Measurements from ENCODE around the gene CTBP2. TPM values are rescaled to one million over a fixed set of nuclear protein-coding genes. Genes with fewer than 3 reads are reported as not detected.
A peak's percentile ranks its signal among the peaks of the same experiment; 100 is the strongest.

The CTBP2 gene
- 135 TPM for polyA plus RNA-seq (2013, experiment 1 of 2)
- polyA plus RNA-seq (2013, experiment 2 of 2), result 136 TPM

DNA sequence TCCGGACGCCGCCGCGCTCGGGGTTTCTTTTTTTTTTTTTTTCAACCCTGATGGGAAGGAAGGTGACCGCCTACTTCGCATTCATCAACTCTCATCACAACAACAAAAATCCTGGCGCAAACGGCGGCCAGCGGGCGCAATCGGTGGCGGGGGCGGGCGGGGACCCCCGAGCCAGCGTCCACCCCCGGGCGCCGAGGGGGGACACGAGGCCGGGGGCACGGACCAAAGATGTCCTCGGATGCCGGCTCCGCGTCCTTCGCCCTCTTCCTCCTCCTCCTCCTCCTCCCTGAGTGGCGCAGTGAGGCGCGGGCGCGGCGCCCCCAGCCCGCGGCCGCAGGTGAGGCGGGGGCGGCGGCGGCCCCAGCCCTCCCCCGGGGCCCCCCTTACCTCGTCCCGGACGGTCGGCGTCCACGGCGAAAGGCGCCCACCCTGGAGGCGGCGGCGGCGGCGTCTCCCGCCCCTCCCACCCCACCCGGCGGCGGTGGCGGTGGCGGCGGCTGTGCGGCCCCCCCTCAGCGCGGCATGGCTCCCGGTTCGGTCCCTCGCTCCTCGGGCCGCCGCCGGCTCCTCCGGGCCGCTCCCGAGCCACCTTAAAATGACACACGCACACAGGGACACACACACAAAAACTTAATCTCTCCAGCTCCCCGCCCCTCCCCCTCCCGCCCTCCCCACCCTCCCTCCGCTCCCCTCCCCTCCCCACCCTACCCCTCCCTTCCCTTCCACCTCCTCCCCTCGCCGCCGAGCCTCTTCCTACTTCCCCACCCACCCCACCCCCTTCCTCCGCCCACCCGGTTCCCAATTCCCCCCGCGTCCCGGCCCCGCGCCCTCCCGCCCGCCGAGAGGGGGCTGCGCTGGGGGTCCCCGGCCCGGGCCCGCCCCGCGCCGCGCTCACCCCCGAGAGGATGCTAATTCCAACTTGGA lies at the start of gene CTBP2:
CTBP2 (minus strand) TSS at position 632 of the 924 bp plus-strand sequence.
- Histone ChIP-seq H3K23ac (ENCODE audit: low read length) (no peak within 1 kb of the TSS), H3K36me3 (ENCODE audit: control insufficient read depth, insufficient read depth, low read length) (no peaks in the 10 kb centered on the region), H4K8ac (ENCODE audit: low read depth, low read length) (peak within 1 kb of the TSS; percentile 88), H3K4me1 (ENCODE audit: control insufficient read depth, low read depth, low read length) (peaks cover 15% of the 10 kb centered on the region), H2BK5ac (ENCODE audit: low read length) (peak within 1 kb of the TSS; percentile 73), H3K9ac (ENCODE audit: low read length) (peak within 1 kb of the TSS; percentile 92), H2BK15ac (replicated peaks; ENCODE audit: low read depth) (peak within 1 kb of the TSS; percentile 97), H3K4ac (ENCODE audit: low read depth, low read length) (peak within 1 kb of the TSS; percentile 98), H3K79me1 (ENCODE audit: low read length) (no peaks in the 10 kb centered on the region), H3K27ac (ENCODE audit: low read depth, low read length) (peak within 1 kb of the TSS; percentile 100), H3K27me3 (ENCODE audit: insufficient read depth, low read length, poor library complexity) (no peaks in the 10 kb centered on the region), H3K56ac (ENCODE audit: low read length) (peak within 1 kb of the TSS; percentile 95), H2AK5ac (ENCODE audit: low read length) (no peak within 1 kb of the TSS), H3K79me2 (ENCODE audit: control insufficient read depth, insufficient read depth, low read length) (peaks cover 42% of the 10 kb centered on the region), H3K4me3 (ENCODE audit: low read length) (peak within 1 kb of the TSS; percentile 76), H4K5ac (ENCODE audit: low read length) (no peak within 1 kb of the TSS), H3K4me2 (ENCODE audit: low read length) (peak within 1 kb of the TSS; percentile 83), H2BK120ac (ENCODE audit: low read depth, low read length) (peak within 1 kb of the TSS; percentile 96), H3K18ac (ENCODE audit: low read length) (peak within 1 kb of the TSS; percentile 100)
- no CpG with 5 or more reads among the region's 103 CpGs for WGBS (ENCODE audit: extremely low coverage, insufficient coverage, low lambda C conversion rate)
- DNase-seq, result peak; percentile 76

DNA sequence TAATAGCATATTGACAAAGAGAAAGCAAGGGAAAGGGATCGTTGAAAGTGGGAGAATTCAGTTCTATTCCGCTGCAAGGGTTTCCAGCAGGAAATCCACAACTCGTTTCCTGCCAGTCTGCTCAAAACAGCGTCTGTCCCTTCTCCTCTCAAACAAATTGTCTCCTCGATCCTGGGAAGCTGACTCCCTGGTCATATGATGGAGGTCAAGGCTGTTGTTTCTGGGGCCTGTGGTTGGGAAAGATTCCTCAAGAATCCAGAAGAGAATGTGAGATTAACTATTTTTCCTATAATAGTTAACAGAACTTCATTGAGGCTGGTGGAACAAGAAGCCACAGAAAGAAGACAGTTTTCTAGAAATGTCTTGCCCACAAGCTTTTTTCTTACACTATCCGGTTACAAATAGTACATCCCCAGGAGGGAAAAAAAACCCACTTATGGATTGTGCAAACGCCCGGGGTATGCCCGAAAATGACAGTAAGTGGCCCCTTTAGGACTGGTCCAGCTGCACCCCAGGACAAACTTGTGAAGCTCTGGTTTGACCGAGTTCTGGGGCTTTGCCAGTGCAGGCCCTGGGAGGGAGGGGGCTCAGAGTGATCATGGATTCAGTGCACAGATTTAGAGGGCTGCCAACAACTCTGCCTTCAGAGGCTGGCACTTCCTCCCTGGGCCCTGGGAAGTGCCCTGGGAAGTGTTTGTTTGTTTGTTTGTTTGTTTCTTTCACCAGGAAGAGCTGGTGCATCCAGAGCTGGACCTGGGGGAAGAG lies 49.4 kb upstream of the CTBP2 start:
- H2BK5ac ChIP-seq (ENCODE audit: low read length), result no peak overlapping the region
- no peak overlapping the region for H2BK15ac ChIP-seq (replicated peaks; ENCODE audit: low read depth)
- H3K27ac ChIP-seq (ENCODE audit: low read depth, low read length), result no peak overlapping the region
- no peak overlapping the region for H2BK120ac ChIP-seq (ENCODE audit: low read depth, low read length)
- no peak overlapping the region for H4K5ac ChIP-seq (ENCODE audit: low read length)
- no CpG with 5 or more reads among the region's 10 CpGs for WGBS (ENCODE audit: extremely low coverage, insufficient coverage, low lambda C conversion rate)
- H3K18ac ChIP-seq (ENCODE audit: low read length), result no peak overlapping the region
- no peaks in the 10 kb centered on the region for H3K36me3 ChIP-seq (ENCODE audit: control insufficient read depth, insufficient read depth, low read length)
- H3K79me1 ChIP-seq (ENCODE audit: low read length), result no peaks in the 10 kb centered on the region
- H3K79me2 ChIP-seq (ENCODE audit: control insufficient read depth, insufficient read depth, low read length), result no peaks in the 10 kb centered on the region
- DNase-seq, result no peak
- H3K4me3 ChIP-seq (ENCODE audit: low read length), result no peak overlapping the region
- no peak overlapping the region for H3K9ac ChIP-seq (ENCODE audit: low read length)
- no peaks in the 10 kb centered on the region for H3K27me3 ChIP-seq (ENCODE audit: insufficient read depth, low read length, poor library complexity)
- no peak overlapping the region for H3K4ac ChIP-seq (ENCODE audit: low read depth, low read length)
- no peak overlapping the region for H2AK5ac ChIP-seq (ENCODE audit: low read length)
- H3K23ac ChIP-seq (ENCODE audit: low read length), result no peak overlapping the region
- H3K56ac ChIP-seq (ENCODE audit: low read length), result no peak overlapping the region
- H3K4me1 ChIP-seq (ENCODE audit: control insufficient read depth, low read depth, low read length), result no peaks in the 10 kb centered on the region
- no peak overlapping the region for H4K8ac ChIP-seq (ENCODE audit: low read depth, low read length)
- no peak overlapping the region for H3K4me2 ChIP-seq (ENCODE audit: low read length)

DNA sequence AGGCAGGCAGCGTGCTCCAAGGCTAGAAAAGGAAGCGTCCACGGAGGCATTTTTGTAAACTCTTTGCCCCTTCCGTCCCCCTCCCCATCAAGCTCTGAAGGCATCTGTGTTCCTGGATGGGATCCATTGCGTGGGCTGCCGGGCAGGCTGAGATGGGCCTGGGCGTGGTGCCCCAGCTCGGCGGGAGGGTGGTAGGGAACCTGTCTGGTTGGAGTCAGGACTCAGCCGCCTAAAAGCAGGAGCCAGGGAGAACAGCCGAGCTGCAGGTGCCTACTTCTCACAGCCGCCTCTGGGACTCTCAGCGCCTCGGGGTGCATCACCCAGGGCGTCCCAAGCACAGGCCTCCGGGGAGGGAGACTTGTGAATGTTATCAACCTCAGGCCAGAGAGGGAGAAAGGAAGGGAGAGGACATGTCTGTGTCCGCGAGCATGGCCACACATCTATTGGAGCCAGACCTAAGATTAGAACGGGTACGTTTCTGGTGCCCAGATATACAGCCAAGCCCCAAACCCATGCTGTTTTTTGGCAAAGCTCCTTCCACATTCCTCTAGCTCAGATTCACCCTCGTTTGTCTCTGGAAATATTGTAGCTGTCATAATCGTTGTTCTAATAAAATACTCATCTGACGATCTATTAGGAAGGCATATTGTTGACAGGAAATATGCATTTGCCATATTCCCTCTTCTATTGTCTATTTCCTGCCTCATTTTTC lies 48.6 kb upstream of the CTBP2 start:
- no peaks in the 10 kb centered on the region for H3K79me1 ChIP-seq (ENCODE audit: low read length)
- H3K56ac ChIP-seq (ENCODE audit: low read length), result no peak overlapping the region
- DNase-seq, result no peak
- no peak overlapping the region for H3K4me3 ChIP-seq (ENCODE audit: low read length)
- WGBS (ENCODE audit: extremely low coverage, insufficient coverage, low lambda C conversion rate), result no CpG with 5 or more reads among the region's 23 CpGs
- no peaks in the 10 kb centered on the region for H3K4me1 ChIP-seq (ENCODE audit: control insufficient read depth, low read depth, low read length)
- H3K79me2 ChIP-seq (ENCODE audit: control insufficient read depth, insufficient read depth, low read length), result no peaks in the 10 kb centered on the region
- no peak overlapping the region for H4K8ac ChIP-seq (ENCODE audit: low read depth, low read length)
- no peaks in the 10 kb centered on the region for H3K36me3 ChIP-seq (ENCODE audit: control insufficient read depth, insufficient read depth, low read length)
- H2AK5ac ChIP-seq (ENCODE audit: low read length), result no peak overlapping the region
- no peak overlapping the region for H3K4ac ChIP-seq (ENCODE audit: low read depth, low read length)
- no peak overlapping the region for H3K18ac ChIP-seq (ENCODE audit: low read length)
- no peak overlapping the region for H3K23ac ChIP-seq (ENCODE audit: low read length)
- no peak overlapping the region for H2BK15ac ChIP-seq (replicated peaks; ENCODE audit: low read depth)
- H3K27ac ChIP-seq (ENCODE audit: low read depth, low read length), result no peak overlapping the region
- no peak overlapping the region for H3K4me2 ChIP-seq (ENCODE audit: low read length)
- no peak overlapping the region for H3K9ac ChIP-seq (ENCODE audit: low read length)
- no peak overlapping the region for H2BK120ac ChIP-seq (ENCODE audit: low read depth, low read length)
- H2BK5ac ChIP-seq (ENCODE audit: low read length), result no peak overlapping the region
- no peak overlapping the region for H4K5ac ChIP-seq (ENCODE audit: low read length)
- H3K27me3 ChIP-seq (ENCODE audit: insufficient read depth, low read length, poor library complexity), result no peaks in the 10 kb centered on the region

DNA sequence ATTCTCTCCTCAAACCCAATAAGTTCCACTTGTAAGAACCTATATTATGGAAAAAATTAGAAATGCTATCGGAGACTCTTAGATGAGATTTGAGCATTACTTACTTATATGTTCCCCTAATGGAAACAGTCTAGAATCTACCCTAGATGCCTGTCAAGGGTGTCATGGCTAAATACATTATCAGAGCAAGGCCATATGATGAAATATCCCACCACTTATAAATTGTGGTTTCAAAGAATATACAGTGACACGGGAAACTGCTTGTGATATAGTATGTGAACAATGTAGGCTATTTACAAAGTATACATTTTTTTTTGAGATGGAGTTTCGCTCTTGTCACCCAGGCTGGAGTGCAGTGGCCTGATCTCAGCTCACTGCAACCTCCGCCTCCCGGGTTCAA lies 46.3 kb upstream of the CTBP2 start:
- no peak for DNase-seq
- WGBS (ENCODE audit: extremely low coverage, insufficient coverage, low lambda C conversion rate), result no CpG with 5 or more reads among the region's 5 CpGs

DNA sequence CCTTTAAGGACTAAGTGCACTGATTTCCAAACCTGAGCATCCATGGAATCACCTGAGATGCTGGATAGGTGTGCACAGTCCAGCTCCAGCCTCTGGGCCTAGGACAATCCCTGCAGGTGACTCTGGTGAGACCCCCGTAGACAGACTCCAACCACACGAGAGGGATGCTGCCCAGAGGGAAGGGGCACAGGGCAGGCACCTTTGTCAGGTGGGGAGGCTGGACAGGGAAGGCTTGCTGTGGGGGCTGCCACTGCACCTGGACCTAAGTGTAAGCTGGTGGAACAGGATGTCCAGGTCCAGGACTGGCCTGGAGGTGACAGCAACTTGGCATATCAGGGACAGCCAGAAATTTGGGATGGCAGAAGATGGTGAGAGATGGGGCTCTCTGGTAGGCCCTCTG lies 45.1 kb upstream of the CTBP2 start:
- Histone ChIP-seq H2BK120ac (ENCODE audit: low read depth, low read length) (no peak overlapping the region), H2AK5ac (ENCODE audit: low read length) (no peak overlapping the region), H3K4ac (ENCODE audit: low read depth, low read length) (no peak overlapping the region), H3K23ac (ENCODE audit: low read length) (no peak overlapping the region), H2BK5ac (ENCODE audit: low read length) (no peak overlapping the region), H3K4me1 (ENCODE audit: control insufficient read depth, low read depth, low read length) (no peaks in the 10 kb centered on the region), H3K9ac (ENCODE audit: low read length) (no peak overlapping the region), H3K27me3 (ENCODE audit: insufficient read depth, low read length, poor library complexity) (no peaks in the 10 kb centered on the region), H3K27ac (ENCODE audit: low read depth, low read length) (no peak overlapping the region), H3K18ac (ENCODE audit: low read length) (no peak overlapping the region), H2BK15ac (replicated peaks; ENCODE audit: low read depth) (no peak overlapping the region), H3K79me1 (ENCODE audit: low read length) (no peaks in the 10 kb centered on the region), H3K4me3 (ENCODE audit: low read length) (no peak overlapping the region), H4K5ac (ENCODE audit: low read length) (no peak overlapping the region), H3K4me2 (ENCODE audit: low read length) (no peak overlapping the region), H4K8ac (ENCODE audit: low read depth, low read length) (no peak overlapping the region), H3K36me3 (ENCODE audit: control insufficient read depth, insufficient read depth, low read length) (no peaks in the 10 kb centered on the region), H3K56ac (ENCODE audit: low read length) (no peak overlapping the region), H3K79me2 (ENCODE audit: control insufficient read depth, insufficient read depth, low read length) (no peaks in the 10 kb centered on the region)
- DNase-seq, result no peak
- WGBS (ENCODE audit: extremely low coverage, insufficient coverage, low lambda C conversion rate), result no CpG with 5 or more reads among the region's 2 CpGs

More for the DNA sequence above, 46.3 kb upstream of the CTBP2 start:
- Histone ChIP-seq H4K8ac (ENCODE audit: low read depth, low read length) (no peak overlapping the region), H3K4me3 (ENCODE audit: low read length) (no peak overlapping the region), H2BK5ac (ENCODE audit: low read length) (no peak overlapping the region), H3K56ac (ENCODE audit: low read length) (no peak overlapping the region), H3K27me3 (ENCODE audit: insufficient read depth, low read length, poor library complexity) (no peaks in the 10 kb centered on the region), H3K79me2 (ENCODE audit: control insufficient read depth, insufficient read depth, low read length) (no peaks in the 10 kb centered on the region), H3K4me2 (ENCODE audit: low read length) (no peak overlapping the region), H2AK5ac (ENCODE audit: low read length) (no peak overlapping the region), H4K5ac (ENCODE audit: low read length) (no peak overlapping the region), H3K36me3 (ENCODE audit: control insufficient read depth, insufficient read depth, low read length) (no peaks in the 10 kb centered on the region), H3K4ac (ENCODE audit: low read depth, low read length) (no peak overlapping the region), H3K4me1 (ENCODE audit: control insufficient read depth, low read depth, low read length) (no peaks in the 10 kb centered on the region), H3K23ac (ENCODE audit: low read length) (no peak overlapping the region), H3K27ac (ENCODE audit: low read depth, low read length) (no peak overlapping the region), H2BK15ac (replicated peaks; ENCODE audit: low read depth) (no peak overlapping the region), H3K18ac (ENCODE audit: low read length) (no peak overlapping the region), H3K79me1 (ENCODE audit: low read length) (no peaks in the 10 kb centered on the region), H2BK120ac (ENCODE audit: low read depth, low read length) (no peak overlapping the region), H3K9ac (ENCODE audit: low read length) (no peak overlapping the region)
